HEK293 (cell line): ENCODE measurements around the gene PSMC3.

Source experiments
- CTCF ChIA-PET: fragments of 350-600 bp; formaldehyde crosslinking; extraction: SDS; loops from one replicate; lab custom pipeline; 2021; ENCODE audit warnings: antibody characterized with exemption; lab: Yijun Ruan, JAX
- POLR2A ChIA-PET: fragments of 300-600 bp; formaldehyde crosslinking; extraction: SDS; loops from one replicate; lab custom pipeline; 2020; ENCODE audit warnings: antibody characterized with exemption, inconsistent platforms; lab: Yijun Ruan, JAX
- H3K27ac ChIP-seq: fragments of 200-500 bp; sonication (Bioruptor generic); 2 replicates; pipeline ENCODE4 v1.5.1; 2014; ENCODE audit warnings: low read depth, low read length, control low read depth, inconsistent platforms; ENCODE audit errors: extremely low read depth
- H3K36me3 ChIP-seq, 2 experiments: fragments of 200-500 bp in 1 of 2; sonication (Bioruptor generic) in 1 of 2; 1 replicate in 1 of 2; 2 replicates in 1 of 2; pipeline ENCODE4 v1.5.1; 2014 to 2017; ENCODE audit warnings: inconsistent platforms in 2 of 2, low read length in 2 of 2; ENCODE audit not compliant: control insufficient read depth in 2 of 2, insufficient read depth in 1 of 2
- H3K4me1 ChIP-seq: fragments of 200-500 bp; sonication (Bioruptor generic); 2 replicates; pipeline ENCODE4 v1.5.1; 2014; ENCODE audit warnings: mild to moderate bottlenecking, low read length, inconsistent platforms; ENCODE audit not compliant: control insufficient read depth, insufficient read depth
- H3K4me3 ChIP-seq: 2 replicates; pipeline ENCODE4 v1.5.1; 2011; ENCODE audit warnings: low read depth, mild to moderate bottlenecking, control low read depth, low read length, moderate library complexity
- H3K9me3 ChIP-seq: fragments of 200-500 bp; sonication (Bioruptor generic); 2 replicates; pipeline ENCODE4 v1.5.1; 2014; ENCODE audit warnings: low read depth, low read length, inconsistent platforms; ENCODE audit not compliant: control insufficient read depth, insufficient read depth
- AEBP2 ChIP-seq: fragments of 450-650 bp; formaldehyde crosslinking; IDR thresholded peaks from 2 replicates; pipeline ENCODE4 v1.5.1; 2016; ENCODE audit warnings: missing biosample characterization, missing genetic modification characterization, borderline replicate concordance
- BCL11A ChIP-seq: fragments of 450-650 bp; formaldehyde crosslinking; IDR thresholded peaks from 2 replicates; pipeline ENCODE4 v1.5.1; 2016; ENCODE audit warnings: low read depth, missing biosample characterization, missing genetic modification characterization
- EGR2 ChIP-seq: fragments of 450-650 bp; formaldehyde crosslinking; IDR thresholded peaks from 2 replicates; pipeline ENCODE4 v1.5.1; 2016; ENCODE audit warnings: low read depth, missing biosample characterization, missing genetic modification characterization
- GLI2 ChIP-seq: fragments of 450-650 bp; formaldehyde crosslinking; IDR thresholded peaks from 2 replicates; pipeline ENCODE4; 2017; ENCODE audit warnings: missing biosample characterization, missing genetic modification characterization, low read depth, borderline replicate concordance
- GLI4 ChIP-seq: fragments of 450-650 bp; formaldehyde crosslinking; IDR thresholded peaks from 2 replicates; pipeline ENCODE4 v1.5.1; 2016; ENCODE audit warnings: missing biosample characterization, missing genetic modification characterization
- HOXA7 ChIP-seq: sonication (generic); formaldehyde crosslinking; IDR thresholded peaks from 2 replicates; pipeline ENCODE4 v1.8.1; 2022; ENCODE audit warnings: missing genetic modification reagents, borderline replicate concordance
- HOXD13 ChIP-seq: sonication (generic); formaldehyde crosslinking; IDR thresholded peaks from 2 replicates; pipeline ENCODE4 v1.8.0; 2022; ENCODE audit warnings: missing genetic modification reagents, borderline replicate concordance
- KLF10 ChIP-seq: fragments of 450-650 bp; IDR thresholded peaks from 2 replicates; pipeline ENCODE4 v1.5.1; 2018; ENCODE audit warnings: missing biosample characterization, mild to moderate bottlenecking, missing genetic modification characterization
- OVOL3 ChIP-seq: fragments of 450-650 bp; formaldehyde crosslinking; IDR thresholded peaks from 2 replicates; pipeline ENCODE4 v1.5.1; 2016; ENCODE audit warnings: missing biosample characterization, missing genetic modification characterization
- YY1 ChIP-seq: fragments of 450-650 bp; formaldehyde crosslinking; IDR thresholded peaks from 2 replicates; pipeline ENCODE4 v1.5.1; 2018; ENCODE audit warnings: missing biosample characterization, missing genetic modification characterization
- ZBTB11 ChIP-seq: fragments of 450-650 bp; formaldehyde crosslinking; conservative IDR thresholded peaks from 2 replicates; pipeline ENCODE4 v1.5.1; 2016; ENCODE audit warnings: low read depth, missing biosample characterization, missing genetic modification characterization
- ZBTB6 ChIP-seq: fragments of 450-650 bp; formaldehyde crosslinking; IDR thresholded peaks from 2 replicates; pipeline ENCODE4 v1.5.1; 2017; ENCODE audit warnings: missing biosample characterization, missing genetic modification characterization
- ZFP41 ChIP-seq: fragments of 450-650 bp; formaldehyde crosslinking; IDR thresholded peaks from 2 replicates; pipeline ENCODE4 v1.5.1; 2016; ENCODE audit warnings: missing biosample characterization, missing genetic modification characterization, borderline replicate concordance
- ZNF146 ChIP-seq: fragments of 450-650 bp; formaldehyde crosslinking; IDR thresholded peaks from 2 replicates; pipeline ENCODE4 v1.5.1; 2016; ENCODE audit warnings: missing biosample characterization, missing genetic modification characterization
- ZNF155 ChIP-seq: fragments of 450-650 bp; formaldehyde crosslinking; IDR thresholded peaks from 2 replicates; pipeline ENCODE4 v1.5.1; 2016; ENCODE audit warnings: missing biosample characterization, missing genetic modification characterization
- ZNF354C ChIP-seq: fragments of 450-650 bp; formaldehyde crosslinking; IDR thresholded peaks from 2 replicates; pipeline ENCODE4 v1.5.1; 2016; ENCODE audit warnings: missing biosample characterization, missing genetic modification characterization, low read depth, borderline replicate concordance
- ZNF37A ChIP-seq: fragments of 450-650 bp; IDR thresholded peaks from 2 replicates; pipeline ENCODE4 v1.5.1; 2018; ENCODE audit warnings: missing biosample characterization, missing genetic modification characterization
- ZNF514 ChIP-seq: fragments of 450-650 bp; formaldehyde crosslinking; IDR thresholded peaks from 2 replicates; pipeline ENCODE4 v1.5.1; 2016; ENCODE audit warnings: missing biosample characterization, missing genetic modification characterization
- ZNF521 ChIP-seq: fragments of 450-650 bp; formaldehyde crosslinking; IDR thresholded peaks from 2 replicates; pipeline ENCODE4 v1.5.1; 2017; ENCODE audit warnings: missing biosample characterization, mild to moderate bottlenecking, missing genetic modification characterization
- ZNF580 ChIP-seq: fragments of 450-650 bp; formaldehyde crosslinking; IDR thresholded peaks from 2 replicates; pipeline ENCODE4 v1.5.1; 2016; ENCODE audit warnings: missing biosample characterization, missing genetic modification characterization
- ZNF623 ChIP-seq: fragments of 450-650 bp; formaldehyde crosslinking; IDR thresholded peaks from 2 replicates; pipeline ENCODE4 v1.5.1; 2016; ENCODE audit warnings: missing biosample characterization, missing genetic modification characterization
- ZNF645 ChIP-seq: fragments of 450-650 bp; formaldehyde crosslinking; IDR thresholded peaks from 2 replicates; pipeline ENCODE4; 2016; ENCODE audit warnings: missing biosample characterization, missing genetic modification characterization
- ZNF776 ChIP-seq: fragments of 450-650 bp; formaldehyde crosslinking; IDR thresholded peaks from 2 replicates; pipeline ENCODE4 v1.5.0; 2017; ENCODE audit warnings: missing biosample characterization, missing genetic modification characterization, borderline replicate concordance
- ZNF830 ChIP-seq: fragments of 450-650 bp; IDR thresholded peaks from 2 replicates; pipeline ENCODE4 v1.5.0; 2018; ENCODE audit warnings: missing biosample characterization, missing genetic modification characterization, low read depth, mild to moderate bottlenecking, moderate library complexity
- ZNF837 ChIP-seq: fragments of 450-650 bp; formaldehyde crosslinking; IDR thresholded peaks from 2 replicates; pipeline ENCODE4 v1.5.1; 2016; ENCODE audit warnings: missing biosample characterization, missing genetic modification characterization
- ZSCAN23 ChIP-seq: fragments of 450-650 bp; formaldehyde crosslinking; IDR thresholded peaks from 2 replicates; pipeline ENCODE4 v1.5.1; 2016; ENCODE audit warnings: missing biosample characterization, missing genetic modification characterization

The PSMC3 gene

GRCh38 chr11:47437218-47437745, 11.0 kb upstream of the PSMC3 start:
- Histone ChIP-seq H3K9me3 (no peaks in the 10 kb centered on the region), H3K36me3 (no peaks in the 10 kb centered on the region), H3K27ac (no peak overlapping the region), H3K4me1 (no peaks in the 10 kb centered on the region), H3K4me3 (no peak overlapping the region)
- ChIA-PET POLR2A (interaction anchor here (1.1 kb wide), 1 partner anchor 10 kb away, joined by 3 read pairs; no protein-coding TSS in a partner anchor), CTCF (interaction anchor here (1.2 kb wide), 1 partner anchor 16 kb away, joined by 3 read pairs; no protein-coding TSS in a partner anchor)
- no peak for TF ChIP-seq ZNF521 (tag by site-specific recombination)

GRCh38 chr11:47436726-47437125, 10.5 kb upstream of the PSMC3 start:
- no peaks in the 10 kb centered on the region for H3K4me1 ChIP-seq
- no peaks in the 10 kb centered on the region for H3K9me3 ChIP-seq
- no peak overlapping the region for H3K4me3 ChIP-seq
- POLR2A ChIA-PET: interaction anchor here (1.1 kb wide), 1 partner anchor 10 kb away, joined by 3 read pairs; no protein-coding TSS in a partner anchor
- CTCF ChIA-PET: interaction anchor here (1.2 kb wide), 1 partner anchor 16 kb away, joined by 3 read pairs; no protein-coding TSS in a partner anchor
- H3K36me3 ChIP-seq: no peaks in the 10 kb centered on the region
- TF ChIP-seq ZNF645 (tag by site-specific recombination) (no peak), ZNF623 (no peak), ZNF776 (no peak), AEBP2 (tag by site-specific recombination) (no peak), ZNF580 (no peak), ZNF837 (tag by site-specific recombination) (no peak), KLF10 (tag by site-specific recombination) (no peak), ZSCAN23 (no peak), BCL11A (tag by site-specific recombination) (no peak), ZNF514 (no peak), HOXD13 (CRISPR knock-in tag) (no peak)
- H3K27ac ChIP-seq: no peak overlapping the region

- Histone ChIP-seq H3K9me3 (no peaks in the 10 kb centered on the region), H3K27ac (no peak overlapping the region), H3K4me1 (no peaks in the 10 kb centered on the region), H3K4me3 (no peak overlapping the region), H3K36me3 (no peaks in the 10 kb centered on the region)
- POLR2A ChIA-PET: no interaction called here
- CTCF ChIA-PET: no interaction called here
- TF ChIP-seq ZNF354C (tag by site-specific recombination): no peak
- no peak for TF ChIP-seq ZNF146
- no peak for TF ChIP-seq EGR2 (tag by site-specific recombination)
- no peak for TF ChIP-seq OVOL3 (tag by site-specific recombination)
- TF ChIP-seq ZBTB6: no peak
- TF ChIP-seq GLI4 (tag by site-specific recombination): no peak
- no peak for TF ChIP-seq ZBTB11 (tag by site-specific recombination)
- no peak for TF ChIP-seq ZNF830 (tag by site-specific recombination)
- TF ChIP-seq ZFP41 (tag by site-specific recombination): no peak
- no peak for TF ChIP-seq BCL11A (tag by site-specific recombination)
- TF ChIP-seq YY1 (tag by site-specific recombination): no peak
- no peak for TF ChIP-seq ZNF155
- no peak for TF ChIP-seq ZNF37A (tag by site-specific recombination)
- no peak for TF ChIP-seq HOXA7 (CRISPR knock-in tag)
- no peak for TF ChIP-seq GLI2
Observed at GRCh38 chr11:47435687-47436086, 9.4 kb upstream of the PSMC3 start.
